HG03469 (cell line): ENCODE results near the gene PRRT1B.
"Not testable (repeated sequence)": the region's sequence is repeated elsewhere in the genome, so short reads cannot be mapped to it uniquely, and the experiment has no call there.

Source experiments
- ATAC-seq: cut with Tn5 transposase; IDR thresholded peaks from one replicate; pipeline ENCODE4 v1.9.1; 2021; ENCODE audit warnings: mild to moderate bottlenecking, moderate library complexity, moderate number of reproducible peaks; ENCODE audit not compliant: unreplicated experiment

Gene PRRT1B

GRCh38 chr9:131545003-131545785 is at the start of gene PRRT1B:
Gene PRRT1B (plus strand): TSS chr9:131545523. CDS start chr9:131545616, 93 bp downstream.
- no peak for ATAC-seq

GRCh38 chr9:131495785-131496184 is 49.5 kb upstream of the PRRT1B start:
- no peak for ATAC-seq

- ATAC-seq, result no peak
These were observed 48.4 kb upstream of the PRRT1B start for GRCh38 chr9:131496844-131497405.

GRCh38 chr9:131499254-131499767 is 46.0 kb upstream of the PRRT1B start:
- ATAC-seq, result no peak

- no peak for ATAC-seq
These were observed 44.9 kb upstream of the PRRT1B start for GRCh38 chr9:131500377-131500776.

- ATAC-seq, result no peak
These were observed 44.3 kb upstream of the PRRT1B start for GRCh38 chr9:131500939-131501541.

- peak; percentile 68 for ATAC-seq
These were observed 42.3 kb upstream of the PRRT1B start, which contains the start of gene POMT1 for GRCh38 chr9:131502781-131503625. Gene POMT1 (plus strand): TSS chr9:131502918. CDS start chr9:131504219, 1,301 bp downstream.

GRCh38 chr9:131503626-131504465 is 41.5 kb upstream of the PRRT1B start:
- ATAC-seq, result no peak

GRCh38 chr9:131505012-131505411 is 40.3 kb upstream of the PRRT1B start:
- no peak for ATAC-seq

GRCh38 chr9:131511416-131511815 is 33.9 kb upstream of the PRRT1B start:
- no peak for ATAC-seq

- no peak for ATAC-seq
These were observed 33.4 kb upstream of the PRRT1B start for GRCh38 chr9:131511880-131512279.

GRCh38 chr9:131513177-131513576 is 32.1 kb upstream of the PRRT1B start:
- ATAC-seq, result no peak

- not testable (repeated sequence) for ATAC-seq
These were observed 29.7 kb upstream of the PRRT1B start for GRCh38 chr9:131515559-131516031.

GRCh38 chr9:131516100-131516499 is 29.2 kb upstream of the PRRT1B start:
- ATAC-seq, result no peak

GRCh38 chr9:131516930-131517329 is 28.4 kb upstream of the PRRT1B start:
- no peak for ATAC-seq

GRCh38 chr9:131517761-131518190 is 27.5 kb upstream of the PRRT1B start:
- no peak for ATAC-seq

GRCh38 chr9:131518553-131518952 is 26.8 kb upstream of the PRRT1B start:
- ATAC-seq, result no peak

GRCh38 chr9:131520503-131520902 is 24.8 kb upstream of the PRRT1B start:
- ATAC-seq, result no peak

GRCh38 chr9:131521203-131521602 is 24.1 kb upstream of the PRRT1B start:
- ATAC-seq, result no peak

GRCh38 chr9:131521822-131522221 is 23.5 kb upstream of the PRRT1B start:
- no peak for ATAC-seq
